DND-41 (cell line): ENCODE measurements around the gene UGT1A8.
"Not testable (repeated sequence)": the region's sequence is repeated elsewhere in the genome, so short reads cannot be mapped to it uniquely, and the experiment has no call there.

Experiments
- ATAC-seq: fragments of 200-7000 bp; cut with Tn5 transposase; 3 replicates; pipeline ENCODE4 v1.9.1; 2021; ENCODE audit warnings: low read depth; ENCODE audit not compliant: insufficient read depth
- DNase-seq: peaks from one replicate; pipeline ENCODE4 v3.0.0-alpha.2; 2020
- H2AFZ ChIP-seq: 2 replicates; pipeline ENCODE4 v1.6.0; 2012; ENCODE audit warnings: low read depth, low read length
- H3K27ac ChIP-seq: 2 replicates; pipeline ENCODE4 v1.5.1; 2012; ENCODE audit warnings: low read length, inconsistent platforms
- H3K27me3 ChIP-seq: fragments of 200-600 bp; sonication (generic); 2 replicates; pipeline ENCODE4 v1.6.0; 2012; ENCODE audit warnings: low read length, mild to moderate bottlenecking, inconsistent platforms; ENCODE audit not compliant: insufficient read depth, poor library complexity
- H3K36me3 ChIP-seq: 2 replicates; pipeline ENCODE4 v1.5.1; 2012; ENCODE audit warnings: low read length, inconsistent platforms; ENCODE audit not compliant: insufficient read depth
- H3K4me1 ChIP-seq: 2 replicates; pipeline ENCODE4 v1.5.1; 2012; ENCODE audit warnings: mild to moderate bottlenecking, low read length; ENCODE audit not compliant: insufficient read depth
- H3K4me2 ChIP-seq: 2 replicates; pipeline ENCODE4 v1.6.0; 2012; ENCODE audit warnings: mild to moderate bottlenecking, moderate library complexity, low read length, inconsistent platforms; ENCODE audit not compliant: insufficient read depth
- H3K4me3 ChIP-seq, 2 experiments: fragments of 200-600 bp in 1 of 2; shearing (Covaris generic) in 1 of 2; 2 replicates each; pipeline ENCODE4 v1.5.1; 2012 to 2016; ENCODE audit warnings: inconsistent platforms in 2 of 2, low read length in 2 of 2, mild to moderate bottlenecking in 2 of 2, low read depth in 1 of 2, moderate library complexity in 1 of 2
- H3K79me2 ChIP-seq: 2 replicates; pipeline ENCODE4 v1.6.0; 2012; ENCODE audit warnings: low read length, inconsistent platforms; ENCODE audit not compliant: insufficient read depth
- H3K9ac ChIP-seq: 2 replicates; pipeline ENCODE4 v1.6.0; 2012; ENCODE audit warnings: low read depth, mild to moderate bottlenecking, inconsistent platforms, low read length, moderate library complexity
- H3K9me3 ChIP-seq: 2 replicates; pipeline ENCODE4 v1.5.1; 2012; ENCODE audit warnings: low read length, moderate library complexity, mild to moderate bottlenecking, inconsistent platforms; ENCODE audit not compliant: insufficient read depth, severe bottlenecking
- H4K20me1 ChIP-seq: 2 replicates; pipeline ENCODE4 v1.6.0; 2012; ENCODE audit warnings: low read length; ENCODE audit not compliant: insufficient read depth
- EZH2 ChIP-seq: IDR thresholded peaks from 3 replicates; pipeline ENCODE4 v1.6.1; 2012; ENCODE audit warnings: borderline replicate concordance, low read depth, mild to moderate bottlenecking, moderate library complexity, low read length, inconsistent platforms; ENCODE audit not compliant: severe bottlenecking
- TF ChIP-seq, protein P1 (sequence below): IDR thresholded peaks from 2 replicates; pipeline ENCODE4 v1.5.1; 2012; ENCODE audit warnings: borderline replicate concordance, low read length, moderate library complexity, mild to moderate bottlenecking; ENCODE audit not compliant: poor library complexity, severe bottlenecking; ENCODE audit errors: extremely low read depth

The UGT1A8 gene

DNA sequence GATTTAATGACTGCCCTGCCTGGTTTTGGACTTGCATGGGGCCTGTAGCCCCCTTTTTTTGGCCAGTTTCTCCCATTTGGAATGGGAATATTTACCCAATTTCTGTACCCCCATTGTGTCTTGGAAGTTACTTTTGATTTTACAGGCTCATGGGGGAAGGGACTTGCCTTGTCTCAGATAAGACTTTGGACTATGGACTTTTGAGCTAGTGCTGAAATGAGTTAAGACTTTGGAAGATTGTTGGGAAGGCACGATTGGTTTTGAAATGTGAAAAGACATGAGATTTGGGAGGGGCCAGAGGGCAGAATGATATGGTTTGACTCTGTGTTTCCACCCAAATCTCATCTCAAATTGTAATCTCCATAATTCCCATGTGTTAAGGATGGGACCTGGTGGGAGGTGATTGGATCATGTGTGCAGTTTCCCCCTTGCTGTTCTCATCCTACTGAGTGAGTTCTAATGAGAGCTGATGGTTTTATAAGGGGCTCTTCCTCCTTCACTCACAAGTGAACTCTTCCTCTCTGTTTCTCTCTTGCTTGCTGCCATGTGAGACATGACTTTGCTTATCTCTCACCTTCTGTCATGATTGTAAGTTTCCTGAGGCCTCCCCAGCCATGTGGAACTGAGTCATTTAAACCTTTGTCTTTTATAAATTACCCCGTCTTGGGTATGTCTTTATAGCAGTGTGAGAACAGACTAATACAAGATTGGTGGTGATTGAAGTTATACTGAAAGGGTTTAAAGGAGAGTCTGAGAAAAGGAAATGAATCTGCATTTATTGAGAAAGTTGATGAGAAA lies 134.0 kb downstream of the UGT1A8 start:
- H3K9me3 ChIP-seq = peaks cover 12% of the 10 kb centered on the region
- not testable (repeated sequence) for H3K79me2 ChIP-seq, H3K36me3 ChIP-seq, H2AFZ ChIP-seq, H3K4me2 ChIP-seq, H3K27me3 ChIP-seq, H4K20me1 ChIP-seq, H3K9ac ChIP-seq, DNase-seq, H3K4me3 ChIP-seq, H3K27ac ChIP-seq, ATAC-seq, H3K4me1 ChIP-seq

DNA sequence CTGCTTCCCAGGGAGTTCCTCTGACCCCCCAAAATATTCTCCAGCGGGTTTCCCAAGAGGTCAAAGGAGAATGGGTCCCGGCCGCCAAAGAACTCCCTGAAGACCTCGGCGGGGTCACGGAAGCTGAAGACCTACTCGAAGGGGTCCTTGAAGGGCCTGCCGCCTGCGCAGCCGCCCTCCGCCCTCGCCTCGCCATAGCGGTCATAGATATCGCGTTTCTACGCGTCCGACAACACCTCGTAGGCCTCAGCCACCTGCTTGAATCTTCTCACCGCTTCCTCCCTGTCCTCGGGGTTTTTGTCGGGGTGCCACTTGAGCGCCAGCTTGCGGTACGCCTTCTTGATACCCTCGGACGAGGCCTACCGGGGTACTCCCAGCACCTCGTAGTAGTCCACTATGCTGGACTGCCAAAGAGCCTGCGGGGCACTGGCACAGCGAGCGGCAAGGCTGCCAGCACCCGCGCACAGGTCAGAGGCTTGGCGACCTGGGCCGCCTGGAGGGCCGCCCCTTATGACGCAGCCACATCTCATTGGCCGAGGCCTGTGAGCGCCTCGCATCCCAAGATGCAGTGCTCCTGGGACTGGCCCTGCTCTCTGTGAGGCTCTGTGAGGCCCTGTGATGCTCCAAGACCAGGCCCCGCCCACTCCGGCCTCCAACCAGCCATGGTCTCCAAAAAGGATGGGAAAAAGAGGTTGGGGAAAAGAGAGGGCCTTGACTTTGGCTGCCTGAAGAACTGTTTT lies 137.6 kb downstream of the UGT1A8 start:
- DNase-seq = no peak
- Histone ChIP-seq H3K4me3 (no peak overlapping the region), H3K4me2 (no peak overlapping the region), H3K27me3 (no peaks in the 10 kb centered on the region), H3K36me3 (no peaks in the 10 kb centered on the region), H2AFZ (no peak overlapping the region), H3K9ac (no peak overlapping the region), H3K79me2 (no peaks in the 10 kb centered on the region), H4K20me1 (no peaks in the 10 kb centered on the region), H3K9me3 (peaks cover 9% of the 10 kb centered on the region), H3K27ac (no peak overlapping the region), H3K4me1 (no peaks in the 10 kb centered on the region)
- TF ChIP-seq, protein P1, sequence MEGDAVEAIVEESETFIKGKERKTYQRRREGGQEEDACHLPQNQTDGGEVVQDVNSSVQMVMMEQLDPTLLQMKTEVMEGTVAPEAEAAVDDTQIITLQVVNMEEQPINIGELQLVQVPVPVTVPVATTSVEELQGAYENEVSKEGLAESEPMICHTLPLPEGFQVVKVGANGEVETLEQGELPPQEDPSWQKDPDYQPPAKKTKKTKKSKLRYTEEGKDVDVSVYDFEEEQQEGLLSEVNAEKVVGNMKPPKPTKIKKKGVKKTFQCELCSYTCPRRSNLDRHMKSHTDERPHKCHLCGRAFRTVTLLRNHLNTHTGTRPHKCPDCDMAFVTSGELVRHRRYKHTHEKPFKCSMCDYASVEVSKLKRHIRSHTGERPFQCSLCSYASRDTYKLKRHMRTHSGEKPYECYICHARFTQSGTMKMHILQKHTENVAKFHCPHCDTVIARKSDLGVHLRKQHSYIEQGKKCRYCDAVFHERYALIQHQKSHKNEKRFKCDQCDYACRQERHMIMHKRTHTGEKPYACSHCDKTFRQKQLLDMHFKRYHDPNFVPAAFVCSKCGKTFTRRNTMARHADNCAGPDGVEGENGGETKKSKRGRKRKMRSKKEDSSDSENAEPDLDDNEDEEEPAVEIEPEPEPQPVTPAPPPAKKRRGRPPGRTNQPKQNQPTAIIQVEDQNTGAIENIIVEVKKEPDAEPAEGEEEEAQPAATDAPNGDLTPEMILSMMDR = no peak
- no peak for TF ChIP-seq EZH2
- ATAC-seq = no peak

DNA sequence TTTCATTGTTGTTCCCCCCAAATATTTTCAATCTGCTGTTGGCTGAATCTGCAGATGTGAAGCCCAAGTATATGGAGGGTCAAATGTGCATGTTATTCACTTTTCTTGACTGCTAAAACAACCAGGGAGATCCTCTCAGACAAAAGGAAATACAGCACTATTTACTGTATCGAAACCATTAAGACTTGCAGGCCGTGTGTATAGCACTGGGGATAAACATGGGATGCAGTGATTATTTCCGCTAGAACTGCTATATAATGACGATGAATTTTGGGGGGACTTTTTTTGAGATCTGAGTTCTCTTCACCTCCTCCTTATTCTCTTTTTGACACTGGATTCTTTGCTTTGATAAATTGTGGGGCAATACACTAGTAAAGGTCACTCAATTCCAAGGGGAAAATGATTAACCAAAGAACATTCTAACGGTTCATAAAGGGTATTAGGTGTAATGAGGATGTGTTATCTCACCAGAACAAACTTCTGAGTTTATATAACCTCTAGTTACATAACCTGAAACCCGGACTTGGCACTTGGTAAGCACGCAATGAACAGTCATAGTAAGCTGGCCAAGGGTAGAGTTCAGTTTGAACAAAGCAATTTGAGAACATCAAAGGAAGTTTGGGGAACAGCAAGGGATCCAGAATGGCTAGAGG lies 139.1 kb downstream of the UGT1A8 start:
- H2AFZ ChIP-seq = no peak overlapping the region
- H3K4me2 ChIP-seq = no peak overlapping the region
- no peaks in the 10 kb centered on the region for H3K79me2 ChIP-seq
- no peaks in the 10 kb centered on the region for H3K4me1 ChIP-seq
- H3K36me3 ChIP-seq = no peaks in the 10 kb centered on the region
- H3K9me3 ChIP-seq = peaks cover under 1% of the 10 kb centered on the region
- no peak for DNase-seq
- H3K27ac ChIP-seq = no peak overlapping the region
- peaks cover 3% of the 10 kb centered on the region for H3K27me3 ChIP-seq
- TF ChIP-seq EZH2 = no peak
- TF ChIP-seq, protein P1 = no peak
- H3K9ac ChIP-seq = no peak overlapping the region
- ATAC-seq = no peak
- H3K4me3 ChIP-seq = no peak overlapping the region
- no peaks in the 10 kb centered on the region for H4K20me1 ChIP-seq

DNA sequence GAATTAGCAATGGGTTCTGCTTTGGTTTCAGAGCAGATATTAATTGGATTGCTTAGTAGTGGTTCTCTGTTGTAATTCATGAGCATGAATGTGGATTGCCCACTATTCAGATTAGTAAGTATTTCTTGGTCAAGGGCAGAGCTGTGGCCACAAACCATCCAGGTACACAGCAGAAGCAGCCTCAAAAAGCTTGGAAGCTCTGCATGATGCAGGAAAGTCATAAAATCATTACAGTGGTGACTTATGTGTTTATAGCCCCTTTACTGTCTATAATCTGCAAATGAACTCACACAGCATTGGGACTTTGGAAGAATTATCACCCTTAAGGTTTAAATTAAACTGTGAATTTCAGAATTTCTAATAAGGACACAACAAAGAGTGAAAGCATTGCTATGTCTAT lies 140.7 kb downstream of the UGT1A8 start:
- no peaks in the 10 kb centered on the region for H3K9me3 ChIP-seq
- ATAC-seq (no peak), DNase-seq (no peak)
- no peak overlapping the region for H2AFZ ChIP-seq
- no peak overlapping the region for H3K4me3 ChIP-seq
- H4K20me1 ChIP-seq = no peaks in the 10 kb centered on the region
- TF ChIP-seq, protein P1 = no peak
- TF ChIP-seq EZH2 = no peak
- H3K9ac ChIP-seq = no peak overlapping the region
- H3K36me3 ChIP-seq = no peaks in the 10 kb centered on the region
- no peak overlapping the region for H3K27ac ChIP-seq
- H3K27me3 ChIP-seq = peaks cover 3% of the 10 kb centered on the region
- H3K79me2 ChIP-seq = no peaks in the 10 kb centered on the region
- no peaks in the 10 kb centered on the region for H3K4me1 ChIP-seq
- no peak overlapping the region for H3K4me2 ChIP-seq
